AG10803 (cell line): ENCODE data around the gene DNMBP.

ENCODE experiments used
- DNase-seq: peaks from one replicate; pipeline ENCODE4 v3.0.0; 2010; ENCODE audit warnings: low read depth
- H3K4me3 ChIP-seq: 2 replicates; pipeline ENCODE4 v1.5.1; 2011; ENCODE audit warnings: mild to moderate bottlenecking, low read length, control low read depth
- CTCF ChIP-seq: conservative IDR thresholded peaks from 2 replicates; pipeline ENCODE4 v1.5.1; 2011; ENCODE audit warnings: mild to moderate bottlenecking, low read length, control low read depth, inconsistent platforms

Gene DNMBP

GRCh38 chr10:99880080-99880835 is 129.5 kb downstream of the DNMBP start:
- no peak overlapping the region for H3K4me3 ChIP-seq
- DNase-seq, result no peak
- TF ChIP-seq CTCF, result no peak

DNA sequence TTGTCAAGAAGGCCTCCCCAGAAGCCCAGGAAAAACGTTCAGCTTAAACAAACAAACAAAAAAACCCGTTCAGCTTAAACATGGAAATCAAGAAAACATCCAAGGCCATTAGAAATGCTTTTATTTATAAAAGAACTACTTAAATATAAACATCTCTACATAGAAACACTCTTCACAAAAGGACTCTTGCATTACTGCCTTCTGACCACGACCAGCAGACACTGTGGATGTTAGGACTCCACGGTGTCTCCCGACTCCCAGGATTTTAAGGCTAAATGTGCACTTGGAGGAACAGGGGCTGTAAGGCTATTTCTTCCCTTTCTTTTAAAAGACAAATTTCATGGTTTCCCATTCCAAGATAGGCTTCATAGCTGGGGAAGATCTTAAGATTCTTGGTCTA is 134.3 kb downstream of the DNMBP start:
- TF ChIP-seq CTCF, result no peak

GRCh38 chr10:99874341-99875085 is 135.2 kb downstream of the DNMBP start:
- no peak overlapping the region for H3K4me3 ChIP-seq
- TF ChIP-seq CTCF, result no peak
- DNase-seq, result no peak

More for the DNA sequence above, 134.3 kb downstream of the DNMBP start:
- no peak for DNase-seq
- no peak overlapping the region for H3K4me3 ChIP-seq

DNA sequence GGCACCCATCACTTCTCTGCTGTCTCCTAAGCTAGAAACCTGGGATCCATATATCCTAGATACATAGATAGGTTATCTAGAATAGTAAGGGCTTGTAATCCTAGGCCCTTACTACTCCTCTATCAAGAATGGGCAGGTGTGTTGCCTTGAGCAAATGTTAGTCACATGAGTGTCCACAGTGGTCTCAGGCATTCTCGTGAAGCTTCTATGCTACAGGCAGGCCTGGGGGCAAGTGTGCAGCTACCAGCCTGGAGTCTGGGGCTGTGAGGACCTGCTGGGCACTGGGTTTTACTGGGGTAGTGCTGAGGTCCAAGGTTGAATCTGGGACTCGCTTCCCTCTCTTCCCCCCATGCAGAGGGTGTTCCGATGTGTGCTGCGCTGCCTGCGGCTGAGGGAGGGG is 135.9 kb downstream of the DNMBP start:
- no peak for DNase-seq
- TF ChIP-seq CTCF, result no peak
- H3K4me3 ChIP-seq, result no peak overlapping the region

- no peak for DNase-seq
- no peak for TF ChIP-seq CTCF
- no peak overlapping the region for H3K4me3 ChIP-seq
Observed at GRCh38 chr10:99872367-99873162, 137.2 kb downstream of the DNMBP start.

- no peak for DNase-seq
- no peak for TF ChIP-seq CTCF
- no peak overlapping the region for H3K4me3 ChIP-seq
Observed at GRCh38 chr10:99870123-99870730, 139.5 kb downstream of the DNMBP start.
